T-helper 1 cell treated with Interleukin-12 subunit alpha and Interleukin-12 subunit beta and Interleukin-4 antibody, amounts not matched to agents 30 μg/mL and 1 μg/mL, for 36 hours (primary cell): ENCODE data around the gene ZCCHC4.

Experiments
- H3K27ac Mint-ChIP-seq: one replicate; pipeline ENCODE4 v1.8.0; 2021; ENCODE audit warnings: mild to moderate bottlenecking, mixed read lengths
- H3K27me3 Mint-ChIP-seq: one replicate; pipeline ENCODE4 v1.8.0; 2021; ENCODE audit warnings: low read depth, mixed read lengths
- H3K36me3 Mint-ChIP-seq: one replicate; pipeline ENCODE4 v1.8.0; 2021; ENCODE audit warnings: low read depth, mixed read lengths
- H3K4me1 Mint-ChIP-seq: one replicate; pipeline ENCODE4 v1.8.0; 2021; ENCODE audit warnings: low read depth, mixed read lengths
- H3K4me3 Mint-ChIP-seq: one replicate; pipeline ENCODE4 v1.8.0; 2021; ENCODE audit warnings: mild to moderate bottlenecking, moderate library complexity, mixed read lengths
- H3K9me3 Mint-ChIP-seq: one replicate; pipeline ENCODE4 v1.8.0; 2021; ENCODE audit warnings: mixed read lengths

The ZCCHC4 gene, protein sequence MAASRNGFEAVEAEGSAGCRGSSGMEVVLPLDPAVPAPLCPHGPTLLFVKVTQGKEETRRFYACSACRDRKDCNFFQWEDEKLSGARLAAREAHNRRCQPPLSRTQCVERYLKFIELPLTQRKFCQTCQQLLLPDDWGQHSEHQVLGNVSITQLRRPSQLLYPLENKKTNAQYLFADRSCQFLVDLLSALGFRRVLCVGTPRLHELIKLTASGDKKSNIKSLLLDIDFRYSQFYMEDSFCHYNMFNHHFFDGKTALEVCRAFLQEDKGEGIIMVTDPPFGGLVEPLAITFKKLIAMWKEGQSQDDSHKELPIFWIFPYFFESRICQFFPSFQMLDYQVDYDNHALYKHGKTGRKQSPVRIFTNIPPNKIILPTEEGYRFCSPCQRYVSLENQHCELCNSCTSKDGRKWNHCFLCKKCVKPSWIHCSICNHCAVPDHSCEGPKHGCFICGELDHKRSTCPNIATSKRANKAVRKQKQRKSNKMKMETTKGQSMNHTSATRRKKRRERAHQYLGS

GRCh38 chr4:25312496-25313200, at the start of gene ZCCHC4:
TSS of gene ZCCHC4 (plus strand) at chr4:25312774. CDS start at chr4:25312810, 36 bp downstream.
- Mint-ChIP-seq H3K27me3 (no peaks in the 10 kb centered on the region), H3K4me1 (peaks cover 26% of the 10 kb centered on the region), H3K36me3 (peaks cover 2% of the 10 kb centered on the region), H3K9me3 (no peaks in the 10 kb centered on the region), H3K27ac (peak within 1 kb of the TSS; percentile 93), H3K4me3 (peak within 1 kb of the TSS; percentile 99)

DNA sequence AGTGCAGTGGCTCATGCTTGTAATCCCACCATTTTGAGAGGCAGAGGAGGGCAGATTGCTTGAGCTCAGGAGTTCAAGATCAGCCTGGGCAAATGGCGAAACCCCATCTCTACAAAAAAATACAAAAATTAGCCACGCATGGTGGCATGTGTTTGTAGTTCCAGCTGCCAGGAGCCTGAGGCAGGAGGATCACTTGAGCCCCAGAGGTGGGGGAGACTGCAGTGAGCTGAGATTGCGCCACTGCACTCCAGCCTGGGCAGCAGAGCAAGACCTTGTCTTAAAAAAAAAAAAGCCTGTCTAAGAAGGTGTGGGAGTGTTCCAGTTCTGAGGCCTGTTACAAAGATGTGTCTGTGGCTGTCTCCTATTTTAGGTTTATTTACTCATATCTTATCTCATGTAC, 40.7 kb upstream of the ZCCHC4 start:
- no peaks in the 10 kb centered on the region for H3K9me3 Mint-ChIP-seq
- H3K4me1 Mint-ChIP-seq: no peaks in the 10 kb centered on the region
- H3K36me3 Mint-ChIP-seq: peaks cover 27% of the 10 kb centered on the region
- no peak overlapping the region for H3K27ac Mint-ChIP-seq
- H3K27me3 Mint-ChIP-seq: no peaks in the 10 kb centered on the region
- H3K4me3 Mint-ChIP-seq: no peak overlapping the region

DNA sequence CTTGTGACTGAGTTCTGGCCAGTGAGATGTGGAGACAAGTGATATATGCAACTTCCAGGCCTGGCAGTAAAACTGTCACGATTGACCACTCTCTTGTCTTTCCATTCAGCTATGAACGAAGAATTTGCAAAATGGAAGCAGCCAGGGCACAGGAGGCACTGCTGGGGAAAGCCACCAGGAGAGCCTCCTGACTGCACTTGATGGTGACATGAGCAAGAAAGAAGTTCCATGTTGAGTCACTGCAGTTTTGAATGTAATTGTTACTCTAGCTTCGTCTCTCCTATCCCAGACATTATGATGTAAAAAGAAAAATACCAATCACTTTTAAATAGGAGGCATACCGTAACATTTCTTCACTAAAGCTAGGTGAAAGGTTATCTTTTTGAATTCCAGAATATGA, 32.4 kb upstream of the ZCCHC4 start:
- Mint-ChIP-seq H3K27ac (no peak overlapping the region), H3K9me3 (no peaks in the 10 kb centered on the region), H3K36me3 (peaks cover 9% of the 10 kb centered on the region), H3K4me3 (no peak overlapping the region), H3K4me1 (no peaks in the 10 kb centered on the region), H3K27me3 (no peaks in the 10 kb centered on the region)

GRCh38 chr4:25283948-25284347, 28.6 kb upstream of the ZCCHC4 start:
- Mint-ChIP-seq H3K4me3 (no peak overlapping the region), H3K27ac (no peak overlapping the region), H3K36me3 (peaks cover 10% of the 10 kb centered on the region), H3K4me1 (no peaks in the 10 kb centered on the region), H3K27me3 (peaks cover 19% of the 10 kb centered on the region), H3K9me3 (peaks cover 18% of the 10 kb centered on the region)

- peaks cover 11% of the 10 kb centered on the region for H3K36me3 Mint-ChIP-seq
Measured at GRCh38 chr4:25284466-25284865, 28.1 kb upstream of the ZCCHC4 start.

DNA sequence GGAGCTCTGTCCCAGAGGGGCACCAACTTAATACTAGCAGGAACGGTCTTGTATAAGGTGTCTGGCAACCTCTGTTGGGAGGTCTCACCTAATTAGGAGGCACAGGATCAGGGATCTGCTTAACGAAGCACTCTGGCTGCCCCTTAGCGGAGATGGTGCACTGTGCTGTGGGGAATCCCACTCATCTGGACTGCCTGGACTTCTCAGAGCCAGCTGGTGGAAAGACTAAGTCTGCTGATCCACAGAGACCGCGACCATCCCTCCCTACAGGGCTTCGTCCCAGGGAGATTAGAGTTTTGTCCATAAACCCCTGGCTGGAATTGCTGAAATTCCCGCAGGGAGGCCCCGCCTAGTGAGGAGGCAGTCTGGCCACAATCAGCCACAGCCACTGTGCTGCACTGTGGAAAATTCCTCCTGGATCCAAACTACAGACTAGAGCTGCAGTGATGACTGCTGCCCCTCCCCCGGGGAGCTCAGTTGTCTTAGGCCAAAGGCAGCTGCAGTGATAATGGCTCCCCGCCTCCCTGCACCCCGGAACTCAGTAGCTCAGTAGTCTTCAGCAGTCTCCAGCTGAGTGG, 22.0 kb upstream of the ZCCHC4 start:
- no peaks in the 10 kb centered on the region for H3K4me1 Mint-ChIP-seq

More at GRCh38 chr4:25284466-25284865, 28.1 kb upstream of the ZCCHC4 start:
- Mint-ChIP-seq H3K27ac (no peak overlapping the region), H3K4me1 (no peaks in the 10 kb centered on the region), H3K9me3 (peaks cover 20% of the 10 kb centered on the region), H3K4me3 (no peak overlapping the region), H3K27me3 (peaks cover 19% of the 10 kb centered on the region)

DNA sequence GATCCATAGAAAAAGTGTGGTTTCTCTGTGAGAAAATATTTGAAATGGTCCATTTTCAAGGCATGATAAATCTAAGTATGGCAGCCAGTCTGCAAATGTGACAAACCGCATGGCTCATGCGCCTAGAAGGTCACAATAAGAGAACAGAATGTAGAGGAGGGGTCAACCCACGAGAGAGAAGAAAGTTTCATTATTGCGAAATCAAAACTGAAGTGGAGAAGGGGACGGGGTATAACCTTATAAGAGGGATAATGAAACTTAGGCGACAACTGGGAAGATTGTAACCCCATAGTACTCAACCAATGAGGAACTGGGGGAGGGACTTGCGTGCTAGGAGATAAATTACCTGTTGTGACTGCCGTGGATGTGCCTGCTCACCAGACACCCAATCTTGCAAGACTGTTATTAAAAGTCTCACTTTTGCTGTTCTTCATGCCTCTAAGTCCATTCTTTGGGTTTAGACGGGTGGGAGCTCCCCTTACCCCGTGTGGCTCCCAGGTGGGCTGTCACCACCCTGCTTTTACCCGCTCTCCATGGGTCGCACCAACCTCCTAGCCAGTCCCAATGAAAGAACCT, 21.3 kb upstream of the ZCCHC4 start:
- Mint-ChIP-seq H3K27me3 (peaks cover 20% of the 10 kb centered on the region), H3K4me1 (no peaks in the 10 kb centered on the region), H3K4me3 (no peak overlapping the region), H3K27ac (no peak overlapping the region), H3K9me3 (peaks cover 24% of the 10 kb centered on the region), H3K36me3 (peaks cover 8% of the 10 kb centered on the region)

More for the DNA sequence above, 22.0 kb upstream of the ZCCHC4 start:
- Mint-ChIP-seq H3K36me3 (peaks cover 8% of the 10 kb centered on the region), H3K4me3 (no peak overlapping the region), H3K27ac (no peak overlapping the region), H3K9me3 (peaks cover 24% of the 10 kb centered on the region), H3K27me3 (peaks cover 25% of the 10 kb centered on the region)

- Mint-ChIP-seq H3K4me3 (no peak overlapping the region), H3K36me3 (no peaks in the 10 kb centered on the region), H3K9me3 (no peaks in the 10 kb centered on the region), H3K27ac (no peak overlapping the region), H3K4me1 (no peaks in the 10 kb centered on the region), H3K27me3 (peaks cover 14% of the 10 kb centered on the region)
Measured at GRCh38 chr4:25297528-25298242, 14.9 kb upstream of the ZCCHC4 start.

- no peaks in the 10 kb centered on the region for H3K4me1 Mint-ChIP-seq
- H3K27ac Mint-ChIP-seq: no peak overlapping the region
- no peaks in the 10 kb centered on the region for H3K36me3 Mint-ChIP-seq
- no peaks in the 10 kb centered on the region for H3K9me3 Mint-ChIP-seq
- H3K4me3 Mint-ChIP-seq: no peak overlapping the region
- peaks cover 10% of the 10 kb centered on the region for H3K27me3 Mint-ChIP-seq
Measured at GRCh38 chr4:25299476-25300203, 12.9 kb upstream of the ZCCHC4 start.

GRCh38 chr4:25301471-25301870, 11.1 kb upstream of the ZCCHC4 start:
- Mint-ChIP-seq H3K27me3 (peaks cover 10% of the 10 kb centered on the region), H3K27ac (no peak overlapping the region), H3K4me1 (no peaks in the 10 kb centered on the region), H3K9me3 (no peaks in the 10 kb centered on the region), H3K4me3 (no peak overlapping the region), H3K36me3 (no peaks in the 10 kb centered on the region)

- H3K4me3 Mint-ChIP-seq: no peak overlapping the region
- no peaks in the 10 kb centered on the region for H3K4me1 Mint-ChIP-seq
- H3K27me3 Mint-ChIP-seq: peaks cover 10% of the 10 kb centered on the region
- no peaks in the 10 kb centered on the region for H3K9me3 Mint-ChIP-seq
- no peak overlapping the region for H3K27ac Mint-ChIP-seq
- H3K36me3 Mint-ChIP-seq: no peaks in the 10 kb centered on the region
Measured at GRCh38 chr4:25302626-25303025, 9.9 kb upstream of the ZCCHC4 start.

DNA sequence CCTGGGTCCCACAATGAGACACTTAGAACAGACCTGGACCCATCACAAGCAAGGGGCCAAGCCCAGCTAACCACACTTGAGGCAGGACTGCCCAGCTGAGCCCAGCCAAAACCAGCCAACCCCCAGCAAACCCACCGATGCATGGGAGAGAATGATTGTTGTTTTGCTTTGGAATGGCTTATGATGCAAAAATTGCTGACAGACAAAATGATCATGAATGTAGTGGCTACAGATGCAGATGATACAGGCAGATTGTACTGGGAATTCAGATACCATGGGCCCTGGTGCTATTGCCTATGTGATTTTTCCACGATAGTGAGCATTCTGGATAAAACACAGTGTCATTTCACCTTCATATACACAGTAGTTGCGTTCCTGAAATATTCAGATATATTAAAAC, 9.0 kb upstream of the ZCCHC4 start:
- no peaks in the 10 kb centered on the region for H3K36me3 Mint-ChIP-seq
- H3K27ac Mint-ChIP-seq: no peak overlapping the region
- H3K4me3 Mint-ChIP-seq: no peak overlapping the region
- peaks cover 5% of the 10 kb centered on the region for H3K27me3 Mint-ChIP-seq
- H3K9me3 Mint-ChIP-seq: no peaks in the 10 kb centered on the region
- no peaks in the 10 kb centered on the region for H3K4me1 Mint-ChIP-seq

- H3K27ac Mint-ChIP-seq: no peak overlapping the region
- no peak overlapping the region for H3K4me3 Mint-ChIP-seq
- peaks cover 7% of the 10 kb centered on the region for H3K4me1 Mint-ChIP-seq
- no peaks in the 10 kb centered on the region for H3K27me3 Mint-ChIP-seq
- no peaks in the 10 kb centered on the region for H3K36me3 Mint-ChIP-seq
- no peaks in the 10 kb centered on the region for H3K9me3 Mint-ChIP-seq
Measured at GRCh38 chr4:25306518-25307057, 6.0 kb upstream of the ZCCHC4 start.
